Right kidney (tissue), 1 donor: Measurements from ENCODE around the gene YOD1.

ENCODE experiments used
- DNase-seq: peaks from one replicate; pipeline ENCODE4 v3.0.0-alpha.2; 2016

YOD1 gene

DNA sequence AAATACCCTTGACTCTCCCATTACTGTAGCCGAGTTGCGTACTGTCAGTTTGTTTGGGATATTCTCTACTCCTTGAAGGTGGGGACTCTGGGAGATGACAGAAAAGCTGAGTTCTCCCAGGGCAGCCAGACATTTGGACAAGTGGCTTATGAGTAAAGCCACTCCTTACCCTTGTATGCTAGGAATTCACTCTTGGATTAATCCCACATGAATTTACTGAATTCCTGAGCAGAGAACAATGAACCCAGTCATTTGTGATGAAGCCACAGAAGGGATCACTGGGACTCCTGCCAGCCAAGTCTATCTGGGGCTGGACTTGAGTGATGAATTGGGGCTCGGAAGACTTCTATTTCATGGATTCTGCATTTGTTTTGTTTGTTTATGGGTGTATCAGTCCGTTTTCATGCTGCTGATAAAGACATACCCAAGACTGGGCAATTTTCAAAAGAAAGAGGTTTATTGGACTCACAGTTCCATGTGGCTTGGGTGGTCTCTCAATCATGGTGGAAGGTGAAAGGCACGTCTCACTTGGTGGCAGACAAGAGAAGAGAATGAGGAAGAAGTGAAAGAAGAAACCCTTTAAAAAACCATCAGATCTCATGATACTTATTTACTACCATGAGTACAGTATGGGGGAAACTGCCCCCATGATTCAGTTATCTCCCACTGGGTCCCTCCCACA lies 43.5 kb downstream of the YOD1 start:
- no peak for DNase-seq

DNA sequence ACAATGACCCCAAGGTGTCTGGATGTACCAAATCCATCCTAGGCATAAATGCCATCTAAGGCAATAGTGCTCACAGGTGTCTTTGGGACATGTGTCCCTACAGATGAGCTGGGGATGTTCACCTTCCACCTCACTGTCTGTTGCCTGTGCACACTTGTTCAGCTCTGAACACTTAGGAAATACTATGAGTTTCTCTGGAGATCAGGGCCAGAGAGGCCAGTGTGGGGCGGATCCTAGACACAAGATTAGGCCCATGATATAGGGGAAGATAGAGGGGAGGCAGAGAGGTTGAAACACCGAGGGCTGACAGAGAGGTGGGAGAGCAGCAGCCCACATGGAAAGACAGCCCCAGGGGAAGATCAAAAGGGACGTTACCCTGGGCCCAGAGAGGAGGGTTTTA lies 44.1 kb downstream of the YOD1 start:
- DNase-seq, result no peak

DNA sequence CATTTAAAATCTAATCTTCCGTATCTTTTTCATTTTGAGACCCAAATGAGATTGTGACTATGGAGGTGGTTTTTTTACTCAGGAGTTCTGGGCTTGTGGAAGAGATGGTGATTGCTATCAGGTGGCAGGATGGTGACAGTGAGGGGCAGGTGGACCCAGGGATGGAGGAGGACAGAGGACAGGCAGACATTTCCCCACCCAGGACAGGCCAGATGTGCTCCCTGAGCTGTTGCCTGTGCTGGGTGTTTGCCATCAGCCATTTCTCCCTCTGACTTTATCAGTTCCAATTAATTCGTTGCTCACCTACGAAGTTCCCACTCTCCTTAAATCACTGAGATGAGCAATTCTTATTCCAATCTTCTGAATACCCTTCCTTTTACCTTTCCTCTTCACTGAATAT lies 44.9 kb downstream of the YOD1 start:
- no peak for DNase-seq

DNA sequence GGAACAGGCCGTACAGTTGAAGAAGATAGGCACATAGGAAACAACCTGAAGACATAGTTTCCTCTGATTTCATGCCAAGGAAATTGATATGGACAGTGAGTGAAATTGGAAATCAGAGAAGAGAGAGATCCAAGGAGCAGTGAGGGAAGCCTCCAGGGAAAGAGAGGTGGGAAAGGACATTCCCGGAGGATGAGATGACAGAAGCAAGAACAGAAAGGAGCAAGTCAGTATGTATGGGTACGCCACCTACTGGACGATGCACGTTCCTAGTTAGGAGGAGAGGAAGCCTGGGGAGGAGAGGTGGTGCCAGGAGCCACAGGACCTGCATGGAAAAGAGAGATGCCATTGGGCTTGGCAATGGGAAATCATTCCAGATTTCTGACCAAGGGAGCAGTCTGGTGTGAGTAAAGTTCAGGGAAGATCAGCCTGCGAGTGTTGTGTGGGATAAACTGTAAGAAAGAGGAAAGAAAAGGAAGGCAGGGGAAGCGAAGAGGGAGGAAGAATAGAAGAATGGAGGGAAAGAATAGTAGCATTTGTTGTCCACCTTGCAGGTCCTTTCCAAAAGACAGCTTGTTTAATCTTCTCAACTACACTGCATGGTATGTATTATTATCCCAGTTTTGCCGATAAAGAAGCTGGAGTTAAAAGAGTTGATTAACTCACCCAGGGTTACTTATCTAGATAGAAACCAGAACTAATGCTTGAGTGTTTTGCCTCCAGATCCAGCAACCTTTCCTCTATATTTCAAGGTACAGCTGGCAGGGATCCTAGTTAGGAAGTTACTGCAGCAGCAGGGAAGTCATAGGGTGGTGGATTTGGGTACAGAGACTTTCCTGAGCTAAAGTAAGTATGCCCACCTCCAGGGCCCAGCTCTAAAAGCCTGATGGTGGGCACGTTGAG lies 45.8 kb downstream of the YOD1 start:
- DNase-seq, result no peak

DNA sequence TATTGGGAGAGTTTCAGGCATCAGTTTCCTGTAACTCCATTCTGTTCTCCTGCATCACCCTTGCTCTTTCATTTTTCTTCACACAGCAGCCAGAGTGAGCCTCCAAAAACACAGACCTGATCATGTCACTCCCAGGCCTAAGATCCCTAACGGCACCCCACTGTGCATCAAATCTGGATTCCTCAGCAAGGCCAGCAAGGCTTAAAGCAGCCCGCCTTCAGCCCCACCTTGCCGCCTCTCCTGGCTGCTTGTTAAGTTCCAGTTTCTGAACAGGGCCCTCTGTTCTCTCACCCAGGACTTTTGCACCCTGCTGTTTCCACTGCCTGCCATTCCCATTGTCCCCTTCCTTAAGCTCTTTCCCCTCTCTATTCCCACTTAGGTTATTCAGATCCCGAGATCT lies 47.8 kb downstream of the YOD1 start:
- DNase-seq, result no peak

DNA sequence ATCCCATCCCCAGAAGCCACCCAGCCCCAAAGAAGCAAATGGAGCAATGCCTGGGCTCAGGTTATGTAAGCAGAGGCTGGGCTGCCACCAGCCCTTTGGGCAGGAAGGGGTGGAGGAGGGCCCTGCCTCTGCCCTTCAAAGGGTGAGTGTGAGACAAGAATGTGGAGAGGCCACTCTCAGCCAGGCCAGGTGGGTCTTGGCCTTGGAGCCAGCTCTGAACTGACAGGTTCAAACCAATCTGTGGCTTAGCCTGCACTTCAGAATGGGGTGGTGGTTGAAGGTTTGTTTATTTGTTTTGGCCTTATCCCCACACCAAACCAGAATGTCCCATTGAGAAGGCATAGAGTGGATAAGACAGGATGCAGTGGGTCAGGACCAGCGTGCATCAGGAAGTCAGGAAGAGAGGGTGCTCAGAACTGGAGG lies 48.3 kb downstream of the YOD1 start:
- no peak for DNase-seq

DNA sequence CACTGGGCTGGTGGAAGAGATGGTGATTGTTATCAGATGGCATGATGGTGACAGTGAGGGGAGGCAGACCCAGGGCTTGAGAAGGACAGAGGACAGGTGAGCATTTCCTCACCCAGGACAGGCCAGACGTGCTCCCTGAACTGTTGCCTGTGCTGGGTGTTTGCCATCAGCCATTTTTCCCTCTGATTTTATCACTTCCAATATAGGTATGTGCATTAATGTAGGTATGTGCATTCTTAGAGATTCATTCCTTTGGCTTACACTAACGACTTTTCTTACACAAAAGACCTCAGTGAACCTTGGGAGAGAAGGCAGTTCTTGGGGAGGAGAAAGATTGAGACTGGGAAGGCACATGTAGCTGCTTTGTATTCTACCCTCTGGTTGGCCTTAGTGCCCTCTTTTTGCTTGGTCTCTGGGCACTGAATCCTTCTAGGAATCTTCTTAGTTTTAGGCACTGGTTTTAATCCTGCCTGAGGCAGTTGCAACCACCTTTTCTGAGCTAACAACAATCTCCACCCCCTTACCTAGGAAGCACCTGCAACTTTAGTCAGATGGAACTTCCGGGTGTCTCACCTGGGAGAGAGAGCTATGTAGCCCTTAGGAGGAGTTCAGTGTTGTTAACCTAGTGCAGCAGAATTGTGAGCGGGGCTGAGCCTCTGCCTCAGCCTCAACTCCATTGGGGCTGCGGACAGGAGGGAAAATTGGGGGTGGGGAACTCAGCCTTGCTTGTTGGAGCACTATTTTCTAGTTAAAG lies 49.3 kb downstream of the YOD1 start:
- no peak for DNase-seq

DNA sequence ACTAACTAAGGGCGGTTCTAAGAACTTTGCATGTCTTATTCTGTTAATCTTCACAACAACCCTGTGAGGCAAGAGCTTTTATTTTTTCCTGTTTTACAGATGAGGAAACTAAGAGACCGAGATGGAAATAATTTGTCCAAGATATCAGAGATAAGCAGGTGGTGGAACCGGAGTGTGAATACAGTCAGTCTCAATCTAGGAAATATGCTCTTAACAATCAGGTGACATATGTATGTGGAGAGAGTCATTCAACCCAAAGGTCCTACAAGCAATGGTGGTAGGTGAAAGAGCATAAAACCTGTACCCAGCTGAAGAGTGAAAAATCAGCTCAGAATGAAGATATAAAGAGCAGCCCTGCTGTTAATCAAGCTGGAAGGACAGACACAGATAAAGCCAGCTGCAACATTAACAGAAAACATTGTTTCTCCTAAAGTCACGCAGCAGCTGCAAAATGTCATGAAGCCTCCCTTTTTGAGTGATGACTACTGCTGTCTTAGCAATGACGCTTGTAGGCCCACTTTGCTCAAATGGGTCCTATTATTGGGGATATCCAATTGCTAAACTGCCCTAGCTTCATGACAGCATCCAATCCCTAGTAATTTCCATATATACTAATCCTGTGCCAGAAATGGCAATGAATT lies 50.2 kb downstream of the YOD1 start:
- DNase-seq, result no peak

DNA sequence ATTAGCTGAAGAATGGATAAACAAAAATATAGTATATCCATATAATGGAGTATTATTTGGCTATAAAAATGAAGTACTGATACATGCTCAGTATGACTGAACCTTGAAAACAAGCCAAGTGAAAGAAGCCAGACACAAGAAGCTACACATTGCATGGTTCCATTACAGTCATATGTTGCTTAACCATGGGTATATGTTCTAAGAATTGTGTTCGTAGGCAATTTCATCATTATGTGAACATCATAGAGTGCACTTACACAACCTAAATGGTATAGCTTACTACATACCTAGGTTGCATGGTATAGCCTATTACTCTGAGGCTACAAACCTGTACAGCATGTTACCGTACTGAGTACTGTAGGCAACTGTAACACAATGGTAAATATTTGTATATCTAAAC lies 52.2 kb downstream of the YOD1 start:
- no peak for DNase-seq
